Measurements from ENCODE around the gene TRIM75. TPM values are rescaled to one million over a fixed set of nuclear protein-coding genes. Genes with fewer than 3 reads are reported as not detected.

TRIM75 gene
- total RNA-seq: not detected in 2 replicates
- not detected in 2 replicates for polyA plus RNA-seq
- not detected in 2 replicates for polyA plus RNA-seq (2011; cell fraction: cytosol; rRNA removed)
- not detected in 2 replicates for polyA plus RNA-seq (2011; cell fraction: nucleus; rRNA removed)
- polyA plus RNA-seq (2012): not detected in 2 replicates
- not detected in 2 replicates for polyA minus RNA-seq
- not detected for polyA minus RNA-seq (2011; cell fraction: cytosol; rRNA and poly(A)+ RNA removed)
- polyA minus RNA-seq (2011; cell fraction: nucleus; rRNA and poly(A)+ RNA removed): not detected in 2 replicates
- not detected for Bru-seq, nascent RNA
- BruChase-seq, experiment 1, labeled RNA remaining after a 6-hour chase: not detected
- not detected for BruChase-seq, experiment 2, labeled RNA remaining after a 2-hour chase
- long read RNA-seq: 0 reads

- H3K27ac ChIP-seq (ENCODE audit: insufficient read depth, low read depth, low read length): no peak within 1 kb of the TSS
- H3K79me2 ChIP-seq (ENCODE audit: control insufficient read depth, insufficient read depth, low read length): no peaks in the 10 kb centered on the region
- intact Hi-C loops (cut with micrococcal nuclease) (no loop called here), dilution Hi-C loops (cut with MboI; ENCODE audit: extremely low pct_ligation_motif_present, low sequenced_read_pairs) (no loop called here)
- no peaks in the 10 kb centered on the region for H3K36me3 ChIP-seq (ENCODE audit: control insufficient read depth in 2 of 2, extremely low read depth in 1 of 2, insufficient read depth in 2 of 2, low read length in 2 of 2)
- TF ChIP-seq FOS (IDR thresholded peaks at IDR 0.05; ENCODE audit: borderline replicate concordance, insufficient read depth, low read length): no peak
- TF ChIP-seq GATA2 (IDR thresholded peaks at IDR 0.05; ENCODE audit: insufficient read depth, insufficient read length, low read depth, low read length): no peak
- no peak for TF ChIP-seq EZH2 (IDR thresholded peaks at IDR 0.05; ENCODE audit: borderline replicate concordance, low read depth, low read length, severe bottlenecking)
- no peak for TF ChIP-seq MAX (IDR thresholded peaks at IDR 0.05; ENCODE audit: insufficient read depth, insufficient read length)
- no peak for TF ChIP-seq POLR2A (IDR thresholded peaks at IDR 0.05; ENCODE audit: low read depth, low read length)
- no peak for TF ChIP-seq JUN (IDR thresholded peaks at IDR 0.05; ENCODE audit: borderline replicate concordance, insufficient read depth, insufficient read length, low read depth)
- TF ChIP-seq POLR2AphosphoS5 (IDR thresholded peaks at IDR 0.05; ENCODE audit: insufficient read depth, low read depth, low read length): no peak
- no peak for TF ChIP-seq MYC (IDR thresholded peaks at IDR 0.05; ENCODE audit: low read depth, low read length)
- H3K9me3 ChIP-seq (replicated peaks; ENCODE audit: control insufficient read depth, insufficient read depth, low read length): no peaks in the 10 kb centered on the region
- no peaks in the 10 kb centered on the region for H3K27me3 ChIP-seq (ENCODE audit: control insufficient read depth in 2 of 2, insufficient read depth in 2 of 2, low read length in 2 of 2)
- POLR2A ChIA-PET: no interaction called here
- no peak within 1 kb of the TSS for H3K4me3 ChIP-seq (replicated peaks in 1 of 3; ENCODE audit: insufficient read depth in 1 of 3, low read depth in 1 of 3, low read length in 3 of 3)
- CTCF ChIA-PET: interaction anchor here (0.6 kb wide), 1 partner anchor 252 kb away, joined by 3 read pairs; no protein-coding TSS in a partner anchor
- H3K9ac ChIP-seq (replicated peaks; ENCODE audit: extremely low read depth, insufficient read depth, low read length): no peak within 1 kb of the TSS
- no TSS peak for BruUV-seq (replicated peaks)
- H3K4me1 ChIP-seq (ENCODE audit: control insufficient read depth, extremely low read depth, insufficient read depth, low read length): no peaks in the 10 kb centered on the region
- H2AFZ ChIP-seq (ENCODE audit: low read depth, low read length): no peak within 1 kb of the TSS
- H3K9me1 ChIP-seq (replicated peaks; ENCODE audit: control insufficient read depth, extremely low read depth, insufficient read depth, low read length): no peaks in the 10 kb centered on the region
- no peak within 1 kb of the TSS for H3K4me2 ChIP-seq (ENCODE audit: insufficient read depth, low read length)
- DNase-seq (ENCODE audit: low read depth, low spot score) (no peak), FAIRE-seq (no peak)
- no peaks in the 10 kb centered on the region for H4K20me1 ChIP-seq (replicated peaks; ENCODE audit: control insufficient read depth, extremely low read depth, insufficient read depth, low read length)
These were observed at the start of gene TRIM75 for GRCh38 chr4:165053645-165054044. Gene TRIM75, plus strand, starts transcription at chr4:165053866. Its CDS starts 5,282 bp downstream, at chr4:165059148.
